Measurements from ENCODE around the gene TNPO3.

GRCh38 chr7:128935342-128935730 is 119.6 kb downstream of the TNPO3 start:
- TF ChIP-seq EP300 (IDR thresholded peaks at IDR 0.05) = no peak
- TF ChIP-seq POLR2AphosphoS5 (IDR thresholded peaks at IDR 0.05) = no peak

Data from gastroesophageal sphincter (tissue), 2 donors.